ENCODE results near the gene TSPAN9. TPM values are rescaled to one million over a fixed set of nuclear protein-coding genes. Genes with fewer than 3 reads are reported as not detected.

TSPAN9 gene
- total RNA-seq, 1 experiment from 2014 or later, result 13.2 TPM

DNA sequence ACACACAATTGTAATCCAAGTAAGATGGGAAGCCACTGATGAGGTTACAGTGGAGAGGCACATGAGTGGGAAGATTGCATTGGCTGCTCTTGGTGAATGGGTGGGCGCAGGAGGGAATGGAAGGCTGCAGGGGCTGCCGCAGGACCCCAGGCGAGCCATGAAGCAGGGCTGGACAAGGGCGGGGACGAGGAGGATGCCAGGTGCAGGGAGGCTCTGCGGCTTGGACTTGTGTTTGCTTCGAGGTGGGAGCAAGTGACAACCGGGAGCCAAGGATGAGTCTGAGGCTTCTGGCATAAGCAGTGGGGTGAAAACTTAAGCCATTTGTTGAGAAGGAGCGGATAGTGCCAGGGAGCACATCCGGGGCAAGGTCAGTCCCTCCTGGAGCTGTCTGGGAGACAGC is 115.0 kb downstream of the TSPAN9 start (continued):
- TF ChIP-seq, protein P1, sequence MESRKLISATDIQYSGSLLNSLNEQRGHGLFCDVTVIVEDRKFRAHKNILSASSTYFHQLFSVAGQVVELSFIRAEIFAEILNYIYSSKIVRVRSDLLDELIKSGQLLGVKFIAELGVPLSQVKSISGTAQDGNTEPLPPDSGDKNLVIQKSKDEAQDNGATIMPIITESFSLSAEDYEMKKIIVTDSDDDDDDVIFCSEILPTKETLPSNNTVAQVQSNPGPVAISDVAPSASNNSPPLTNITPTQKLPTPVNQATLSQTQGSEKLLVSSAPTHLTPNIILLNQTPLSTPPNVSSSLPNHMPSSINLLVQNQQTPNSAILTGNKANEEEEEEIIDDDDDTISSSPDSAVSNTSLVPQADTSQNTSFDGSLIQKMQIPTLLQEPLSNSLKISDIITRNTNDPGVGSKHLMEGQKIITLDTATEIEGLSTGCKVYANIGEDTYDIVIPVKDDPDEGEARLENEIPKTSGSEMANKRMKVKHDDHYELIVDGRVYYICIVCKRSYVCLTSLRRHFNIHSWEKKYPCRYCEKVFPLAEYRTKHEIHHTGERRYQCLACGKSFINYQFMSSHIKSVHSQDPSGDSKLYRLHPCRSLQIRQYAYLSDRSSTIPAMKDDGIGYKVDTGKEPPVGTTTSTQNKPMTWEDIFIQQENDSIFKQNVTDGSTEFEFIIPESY (IDR thresholded peaks at IDR 0.05; ENCODE audit: extremely low read depth, insufficient replicate concordance, low read length), result no peak
- TF ChIP-seq ZNF274 (IDR thresholded peaks at IDR 0.05; ENCODE audit: low read depth, low read length) (no peak), ELF1 (IDR thresholded peaks at IDR 0.05; ENCODE audit: borderline replicate concordance, low read depth) (no peak)

GRCh38 chr12:3193131-3193530 is 116.0 kb downstream of the TSPAN9 start:
- Histone ChIP-seq H3K9ac (ENCODE audit: low read length) (no peak overlapping the region), H3K27ac (ENCODE audit: low read depth, low read length) (no peak overlapping the region), H4K20me1 (ENCODE audit: insufficient read depth) (no peaks in the 10 kb centered on the region), H3K36me3 (ENCODE audit: control insufficient read depth in 1 of 2, insufficient read depth in 2 of 2, low read length in 2 of 2) (no peaks in the 10 kb centered on the region), H3K4me3 (replicated peaks in 1 of 2; ENCODE audit: low read depth in 1 of 2, low read length in 2 of 2) (no peak overlapping the region), H3K79me2 (ENCODE audit: insufficient read depth, low read length) (no peaks in the 10 kb centered on the region), H3K27me3 (ENCODE audit: insufficient read depth, low read length) (no peaks in the 10 kb centered on the region), H2AFZ (ENCODE audit: low read depth, low read length, poor library complexity, severe bottlenecking) (no peak overlapping the region), H3K9me2 (ENCODE audit: insufficient read depth) (no peaks in the 10 kb centered on the region), H3K4me2 (ENCODE audit: low read length) (no peak overlapping the region), H3K4me1 (ENCODE audit: control insufficient read depth in 1 of 2, insufficient read depth in 2 of 2, low read length in 2 of 2) (peaks cover 0 to 7% of the 10 kb centered on the region in 2 experiments; a peak in 1 of 4 replicates), H3K9me3 (ENCODE audit: control insufficient read depth in 1 of 2, insufficient read depth in 1 of 2, low read depth in 1 of 2, low read length in 2 of 2) (no peaks in the 10 kb centered on the region)
- POLR2A ChIA-PET, result no interaction called here
- no peak for DNase-seq (ENCODE audit: low read depth, low spot score)
- intact Hi-C loops (cut with micrococcal nuclease), result no loop called here
- no TSS peak for BruUV-seq (replicated peaks)
- no peak for ATAC-seq
- RAD21 ChIA-PET (ENCODE audit: low non-redundant PET in 1 of 2, low total read pairs in 2 of 2, uncharacterized antibody in 2 of 2, unreplicated experiment in 2 of 2), result no interaction called here
- CTCF ChIA-PET, result no interaction called here
- TF ChIP-seq JUND (IDR thresholded peaks at IDR 0.05) (no peak), RAD21 (IDR thresholded peaks at IDR 0.05; ENCODE audit: low read depth) (no peak), YY1 (IDR thresholded peaks at IDR 0.05; ENCODE audit: extremely low read depth, insufficient replicate concordance, low read depth, low read length) (no peak), EZH2 (IDR thresholded peaks at IDR 0.05) (no peak), CTCF (IDR thresholded peaks at IDR 0.05 in 2 of 3, conservative IDR thresholded peaks at IDR 0.05 in 1 of 3; ENCODE audit: borderline replicate concordance in 1 of 3, insufficient read depth in 1 of 3, low read depth in 2 of 3, low read length in 2 of 3) (no peak), SRF (IDR thresholded peaks at IDR 0.05; ENCODE audit: low read depth) (no peak), ZFX (IDR thresholded peaks at IDR 0.05) (no peak), CBX3 (IDR thresholded peaks at IDR 0.05; ENCODE audit: low read depth) (no peak), POLR2A (IDR thresholded peaks at IDR 0.05; ENCODE audit: borderline replicate concordance, extremely low read depth, insufficient read depth, insufficient read length) (no peak), CEBPB (IDR thresholded peaks at IDR 0.05; ENCODE audit: low read depth) (no peak), EGR1 (IDR thresholded peaks at IDR 0.05; ENCODE audit: low read depth) (no peak), POLR2AphosphoS5 (IDR thresholded peaks at IDR 0.05; ENCODE audit: low read depth, low read length) (no peak), EZH2phosphoT487 (IDR thresholded peaks at IDR 0.05; ENCODE audit: borderline replicate concordance) (no peak), ELF1 (IDR thresholded peaks at IDR 0.05; ENCODE audit: borderline replicate concordance, low read depth) (no peak), TCF7L2 (IDR thresholded peaks at IDR 0.05; ENCODE audit: borderline replicate concordance, extremely low read depth, insufficient read depth, insufficient read length) (no peak)
- TF ChIP-seq, protein P2, sequence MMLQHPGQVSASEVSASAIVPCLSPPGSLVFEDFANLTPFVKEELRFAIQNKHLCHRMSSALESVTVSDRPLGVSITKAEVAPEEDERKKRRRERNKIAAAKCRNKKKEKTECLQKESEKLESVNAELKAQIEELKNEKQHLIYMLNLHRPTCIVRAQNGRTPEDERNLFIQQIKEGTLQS (IDR thresholded peaks at IDR 0.05), result no peak
- TF ChIP-seq, protein P1 (IDR thresholded peaks at IDR 0.05; ENCODE audit: extremely low read depth, insufficient replicate concordance, low read length), result no peak

Measured in HCT116 (cell line).